HG03457 (cell line): Measurements from ENCODE around the gene OBP2B.
"Not testable (repeated sequence)": the region's sequence is repeated elsewhere in the genome, so short reads cannot be mapped to it uniquely, and the experiment has no call there.

Source experiments
- ATAC-seq: cut with Tn5 transposase; IDR thresholded peaks from one replicate; pipeline ENCODE4 v1.9.1; 2021; ENCODE audit warnings: moderate number of reproducible peaks; ENCODE audit not compliant: unreplicated experiment

The OBP2B gene

DNA sequence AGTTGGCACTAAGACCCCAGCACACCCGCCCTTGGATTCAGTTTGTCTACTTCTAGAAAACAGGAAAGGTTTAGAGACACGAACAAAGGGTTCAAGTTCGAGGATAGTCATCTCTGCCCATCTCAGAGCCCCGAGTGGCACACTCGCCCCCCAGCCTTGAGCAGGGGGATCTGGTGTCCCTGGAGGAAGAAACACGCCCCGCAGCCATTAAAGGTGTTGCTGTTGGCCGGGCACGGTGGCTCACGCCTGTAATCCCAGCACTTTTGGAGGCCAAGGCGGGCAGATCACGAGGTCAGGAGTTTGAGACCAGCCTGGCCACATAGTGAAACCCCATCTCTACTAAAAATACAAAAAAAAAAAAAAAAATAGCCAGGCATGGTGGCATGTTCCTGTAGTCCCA, 39.4 kb downstream of the OBP2B start:
- not testable (repeated sequence) for ATAC-seq

GRCh38 chr9:133169102-133169501, 39.9 kb downstream of the OBP2B start:
- ATAC-seq, result no peak

- ATAC-seq, result no peak
These were observed 40.6 kb downstream of the OBP2B start for GRCh38 chr9:133168432-133168831.

DNA sequence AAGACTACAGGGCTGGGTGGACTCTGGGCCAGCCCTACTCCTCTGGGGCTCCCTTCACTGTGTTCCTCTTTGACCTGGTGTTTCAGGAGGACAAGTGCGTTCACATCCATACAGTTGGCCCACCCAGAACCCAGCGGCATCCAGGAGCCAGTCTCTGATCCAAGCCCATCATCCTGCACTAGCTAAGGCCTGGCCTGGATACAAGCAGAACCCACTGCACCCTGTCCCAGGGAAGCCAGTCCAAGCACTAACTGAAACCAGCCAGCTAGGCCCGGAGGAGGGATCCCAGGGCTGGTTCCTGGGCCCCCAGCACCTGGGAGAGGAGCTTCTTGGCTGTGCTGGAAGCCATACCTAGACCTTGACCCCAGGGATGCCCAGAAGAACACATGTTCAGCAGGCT, 41.3 kb downstream of the OBP2B start:
- no peak for ATAC-seq

DNA sequence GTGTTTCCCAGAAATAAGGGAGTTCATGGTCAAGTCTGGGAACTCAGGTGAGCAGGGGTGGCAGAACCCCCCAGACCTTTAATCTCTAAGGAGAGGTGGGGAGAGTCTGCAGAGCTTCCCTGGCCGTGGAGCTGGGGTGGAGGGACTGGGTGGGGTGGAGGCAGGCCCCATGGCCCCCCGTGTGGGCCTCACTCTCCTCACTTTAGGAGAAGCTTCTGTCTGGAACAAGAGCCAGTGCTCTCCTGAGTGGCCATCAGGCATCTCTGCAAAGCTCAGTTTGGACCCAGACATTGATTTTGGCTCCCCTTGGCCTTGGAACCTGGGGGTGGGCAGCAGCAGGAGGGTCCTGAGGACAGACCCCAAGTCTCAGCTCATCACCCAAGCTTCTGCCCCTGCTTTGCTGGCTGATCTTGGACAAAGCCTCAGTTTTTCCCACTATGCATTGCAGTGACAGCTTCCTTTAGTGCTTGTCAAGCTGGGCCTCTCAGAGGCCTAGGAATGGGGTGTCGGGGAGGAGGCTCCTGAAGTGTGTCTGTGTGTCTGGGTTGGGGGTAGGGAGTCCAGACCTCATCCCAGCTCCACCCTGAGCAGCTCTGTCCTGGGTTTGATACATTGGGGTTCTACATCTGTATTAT, 41.8 kb downstream of the OBP2B start:
- ATAC-seq, result no peak

DNA sequence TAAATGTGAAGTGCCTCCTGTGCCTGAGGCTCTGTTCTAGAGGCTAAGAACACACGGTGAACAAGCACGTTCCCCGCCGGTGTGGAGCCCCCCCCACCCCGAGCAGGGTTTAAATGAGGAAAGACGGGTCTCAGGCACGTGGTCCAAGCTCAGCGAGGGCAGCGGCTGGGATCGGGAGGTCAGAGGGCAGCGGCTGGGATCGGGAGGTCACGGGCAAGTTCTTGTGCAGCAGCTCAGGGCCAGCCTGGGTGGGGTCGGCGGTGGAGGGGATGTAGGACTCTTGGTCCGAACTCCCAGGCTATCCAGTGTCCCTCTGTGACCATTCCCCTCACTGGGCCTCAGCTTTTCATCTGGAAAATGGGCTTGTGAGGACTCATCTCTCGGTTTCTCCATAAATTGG, 42.7 kb downstream of the OBP2B start:
- ATAC-seq, result no peak

DNA sequence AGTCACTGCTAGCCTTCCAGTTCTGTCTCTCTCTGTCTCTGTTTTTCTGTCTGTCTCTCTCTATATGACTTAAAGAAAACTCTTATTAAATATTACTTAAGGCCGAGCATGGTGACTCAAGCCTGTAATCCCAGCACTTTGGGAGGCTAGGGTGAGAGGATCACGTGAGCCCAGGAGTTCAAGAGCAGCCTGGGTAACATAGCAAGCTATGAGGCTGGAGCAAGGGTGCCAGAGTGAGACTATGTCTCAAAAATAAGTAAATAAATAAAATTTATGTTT, 43.7 kb downstream of the OBP2B start:
- no peak for ATAC-seq

GRCh38 chr9:133164191-133164590, 44.9 kb downstream of the OBP2B start:
- ATAC-seq, result no peak

DNA sequence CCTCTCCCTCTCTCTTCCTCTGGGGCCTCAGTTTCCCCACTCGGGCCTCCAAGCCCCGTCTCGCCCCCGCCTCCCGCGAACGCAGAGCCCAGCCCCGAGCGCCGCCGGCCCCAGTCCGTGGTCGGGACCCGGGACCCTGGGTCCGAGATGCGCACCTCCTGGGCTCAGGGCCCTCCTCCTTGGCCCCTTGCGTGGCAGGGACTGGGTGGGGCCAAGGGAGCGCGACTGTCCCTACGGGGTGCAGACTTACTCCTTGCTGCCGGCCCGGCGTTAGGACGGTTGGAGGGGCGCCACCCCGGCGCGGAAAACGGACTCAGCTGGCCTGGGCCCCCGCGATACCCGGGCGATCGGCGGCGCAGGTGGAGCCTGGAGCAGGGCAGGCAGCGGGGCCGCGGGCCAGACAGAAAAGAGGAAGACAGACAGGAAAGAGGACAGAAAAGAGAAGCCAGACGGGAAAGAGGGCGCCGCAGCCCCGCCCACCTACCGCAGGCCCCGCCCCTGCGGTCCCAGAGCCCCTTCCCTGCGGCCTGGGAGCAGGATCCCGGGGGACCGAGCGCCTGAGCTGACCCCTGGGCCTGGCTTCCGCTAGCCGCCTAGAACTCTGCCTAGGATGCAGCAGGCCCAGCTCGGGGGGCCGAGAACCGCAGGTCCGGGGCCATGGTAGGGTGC, 45.4 kb downstream of the OBP2B start, which contains the start of gene GBGT1:
TSS of gene GBGT1 (minus strand) at position 411 of the 669 bp plus-strand sequence. CDS start 1,502 bp downstream, outside the sequence.
- ATAC-seq, result no peak

- no peak for ATAC-seq
These were observed 46.1 kb downstream of the OBP2B start for GRCh38 chr9:133162861-133163503.

GRCh38 chr9:133161547-133161950, 47.5 kb downstream of the OBP2B start:
- no peak for ATAC-seq

DNA sequence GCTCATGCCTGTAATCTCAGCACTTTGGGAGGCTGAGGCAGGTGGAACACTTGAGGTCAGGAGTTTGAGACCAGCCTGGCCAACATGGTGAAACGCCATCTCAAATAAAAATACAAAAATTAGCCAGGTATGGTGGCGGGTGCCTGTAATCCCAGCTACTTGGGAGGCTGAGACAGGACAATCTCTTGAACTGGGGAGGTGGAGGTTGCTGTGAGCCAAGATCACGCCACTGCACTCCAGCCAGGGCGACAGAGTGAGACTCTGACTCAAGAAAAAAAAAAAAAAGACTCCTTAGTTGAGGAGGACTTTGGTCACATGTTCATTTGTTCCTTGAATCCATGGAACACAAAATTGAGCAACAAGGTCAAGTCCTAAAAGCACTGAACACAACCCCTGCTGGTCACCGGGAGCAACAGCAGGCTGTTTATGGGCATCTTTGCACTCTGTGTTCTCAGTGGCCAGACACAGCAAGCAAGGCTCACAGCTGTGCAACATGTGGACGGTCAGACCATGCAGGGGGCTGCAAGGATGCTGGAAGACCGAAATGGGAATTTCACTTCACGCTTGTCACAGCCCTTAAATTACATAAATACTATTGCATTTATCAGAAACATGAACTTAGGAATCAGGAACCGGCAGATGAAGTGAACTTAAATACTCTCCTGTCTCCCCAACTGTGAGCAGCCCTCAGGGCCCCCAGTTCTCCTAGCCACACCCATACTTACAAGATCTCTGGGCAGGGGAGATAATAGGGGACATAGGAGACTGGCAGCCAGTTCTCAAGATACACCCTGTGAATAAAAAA, 48.1 kb downstream of the OBP2B start:
- ATAC-seq, result no peak

GRCh38 chr9:133158695-133159094, 50.4 kb downstream of the OBP2B start:
- no peak for ATAC-seq
